Activated T-cell treated with anti-CD3 and anti-CD28 coated beads, Interleukin-2, amount 50 U/mL, for 1 hour (primary cell): Measurements from ENCODE around the gene SPIB.

Experiments
- DNase-seq: peaks from one replicate; pipeline ENCODE4 v3.0.0-alpha.2; 2020

Gene SPIB

GRCh38 chr19:50392759-50393158 lies 26.0 kb upstream of the SPIB start:
- DNase-seq, result no peak

- DNase-seq, result no peak
These were observed 25.1 kb upstream of the SPIB start for GRCh38 chr19:50393589-50393988.

GRCh38 chr19:50394017-50394416 lies 24.7 kb upstream of the SPIB start:
- DNase-seq, result no peak

- no peak for DNase-seq
These were observed 19.9 kb upstream of the SPIB start for GRCh38 chr19:50398675-50399367.

- DNase-seq, result no peak
These were observed 19.4 kb upstream of the SPIB start for GRCh38 chr19:50399368-50399745.

GRCh38 chr19:50401605-50402450 lies 16.9 kb upstream of the SPIB start:
- DNase-seq, result no peak

GRCh38 chr19:50402544-50403301 lies 16.0 kb upstream of the SPIB start:
- DNase-seq, result no peak

GRCh38 chr19:50406156-50406820 lies 12.4 kb upstream of the SPIB start:
- DNase-seq, result no peak

GRCh38 chr19:50406829-50407228 lies 11.9 kb upstream of the SPIB start:
- DNase-seq, result no peak

GRCh38 chr19:50409347-50409746 lies 9.4 kb upstream of the SPIB start:
- DNase-seq, result no peak

GRCh38 chr19:50410109-50410508 lies 8.6 kb upstream of the SPIB start:
- no peak for DNase-seq

GRCh38 chr19:50412419-50412818 lies 6.3 kb upstream of the SPIB start:
- no peak for DNase-seq

GRCh38 chr19:50413096-50413495 lies 5.6 kb upstream of the SPIB start:
- DNase-seq, result no peak

- no peak for DNase-seq
These were observed 5.2 kb upstream of the SPIB start for GRCh38 chr19:50413531-50413930.

GRCh38 chr19:50414864-50415660 lies 3.7 kb upstream of the SPIB start:
- peak; percentile 81 for DNase-seq

- no peak for DNase-seq
These were observed 3.1 kb upstream of the SPIB start for GRCh38 chr19:50415661-50416033.

- DNase-seq, result no peak
These were observed 2.4 kb upstream of the SPIB start for GRCh38 chr19:50416034-50416977.

GRCh38 chr19:50417111-50418081 lies 1.3 kb upstream of the SPIB start:
- no peak for DNase-seq

- DNase-seq, result no peak
These were observed 363 bp downstream of the SPIB start for GRCh38 chr19:50419022-50419579.
